GM10266 (cell line): ENCODE data around the gene TMTC4.
A peak's percentile ranks its signal among the peaks of the same experiment; 100 is the strongest.

Experiments used
- DNase-seq: peaks from one replicate; pipeline ENCODE4 v3.0.0; 2012; ENCODE audit errors: extremely low spot score
- TF ChIP-seq, protein P1 (sequence below): IDR thresholded peaks from 2 replicates; pipeline ENCODE4 v1.5.1; 2012; ENCODE audit warnings: mild to moderate bottlenecking, low read depth; ENCODE audit not compliant: control insufficient read depth, insufficient read depth; ENCODE audit errors: missing control alignments

TMTC4 gene

DNA sequence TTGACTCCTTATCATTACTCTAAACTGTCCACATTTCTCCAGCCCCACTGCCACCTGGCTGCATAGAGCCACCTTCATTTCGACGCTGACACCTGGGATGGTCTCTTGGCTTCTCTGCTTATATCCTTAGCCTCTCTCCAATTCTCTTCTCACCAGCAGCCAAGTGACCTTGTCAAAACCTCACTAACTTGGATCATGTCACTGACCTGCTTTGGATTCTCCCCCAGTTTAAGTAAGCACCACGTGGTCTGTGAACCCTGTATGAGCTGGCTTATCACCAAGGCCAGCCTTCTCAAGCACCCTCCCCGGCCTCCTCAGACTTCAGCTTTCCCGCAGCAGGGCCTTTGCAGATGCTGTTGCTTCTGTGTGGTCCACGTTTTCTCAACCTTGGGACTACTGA, 73.7 kb downstream of the TMTC4 start:
- TF ChIP-seq, protein P1, sequence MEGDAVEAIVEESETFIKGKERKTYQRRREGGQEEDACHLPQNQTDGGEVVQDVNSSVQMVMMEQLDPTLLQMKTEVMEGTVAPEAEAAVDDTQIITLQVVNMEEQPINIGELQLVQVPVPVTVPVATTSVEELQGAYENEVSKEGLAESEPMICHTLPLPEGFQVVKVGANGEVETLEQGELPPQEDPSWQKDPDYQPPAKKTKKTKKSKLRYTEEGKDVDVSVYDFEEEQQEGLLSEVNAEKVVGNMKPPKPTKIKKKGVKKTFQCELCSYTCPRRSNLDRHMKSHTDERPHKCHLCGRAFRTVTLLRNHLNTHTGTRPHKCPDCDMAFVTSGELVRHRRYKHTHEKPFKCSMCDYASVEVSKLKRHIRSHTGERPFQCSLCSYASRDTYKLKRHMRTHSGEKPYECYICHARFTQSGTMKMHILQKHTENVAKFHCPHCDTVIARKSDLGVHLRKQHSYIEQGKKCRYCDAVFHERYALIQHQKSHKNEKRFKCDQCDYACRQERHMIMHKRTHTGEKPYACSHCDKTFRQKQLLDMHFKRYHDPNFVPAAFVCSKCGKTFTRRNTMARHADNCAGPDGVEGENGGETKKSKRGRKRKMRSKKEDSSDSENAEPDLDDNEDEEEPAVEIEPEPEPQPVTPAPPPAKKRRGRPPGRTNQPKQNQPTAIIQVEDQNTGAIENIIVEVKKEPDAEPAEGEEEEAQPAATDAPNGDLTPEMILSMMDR: no peak
- DNase-seq: no peak

DNA sequence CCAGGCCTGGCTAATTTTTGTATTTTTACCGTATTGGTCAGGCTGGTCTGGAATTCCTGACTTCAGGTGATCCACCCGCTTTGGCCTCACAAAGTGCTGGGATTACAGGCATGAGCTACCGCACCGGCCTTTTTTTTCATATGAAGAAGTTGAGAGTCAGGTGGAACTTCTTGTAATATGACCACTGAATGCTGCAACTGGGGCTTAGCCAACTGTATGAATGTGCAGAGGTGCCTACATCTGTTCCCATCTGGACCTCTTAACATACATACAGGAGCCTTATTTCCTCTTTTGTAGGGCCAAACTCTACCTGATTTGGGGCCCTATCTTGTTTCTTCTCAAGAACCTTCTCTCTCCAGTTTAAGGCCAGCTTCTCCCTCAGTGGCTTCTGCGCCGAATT, 74.1 kb downstream of the TMTC4 start:
- DNase-seq: no peak
- TF ChIP-seq, protein P1: no peak

DNA sequence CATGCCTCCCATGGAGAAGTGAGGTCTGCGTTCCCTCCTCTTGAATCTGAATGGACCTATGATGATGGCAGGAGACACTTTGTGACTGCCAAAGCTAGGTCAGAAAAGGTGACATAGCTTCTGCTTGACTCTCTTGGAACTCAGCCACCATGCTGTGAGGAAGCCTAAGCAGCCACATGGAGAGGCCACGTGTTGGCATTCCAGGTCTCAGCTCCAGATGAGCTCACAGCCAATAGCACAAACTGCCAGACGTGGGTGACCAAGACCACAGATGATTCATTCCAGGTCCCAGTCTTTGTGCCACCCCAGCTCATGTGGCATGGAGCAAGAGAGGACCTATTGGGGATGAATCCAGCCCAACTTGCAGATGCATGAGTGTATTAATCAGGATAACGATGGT, 77.3 kb downstream of the TMTC4 start:
- TF ChIP-seq, protein P1: no peak
- DNase-seq: no peak

DNA sequence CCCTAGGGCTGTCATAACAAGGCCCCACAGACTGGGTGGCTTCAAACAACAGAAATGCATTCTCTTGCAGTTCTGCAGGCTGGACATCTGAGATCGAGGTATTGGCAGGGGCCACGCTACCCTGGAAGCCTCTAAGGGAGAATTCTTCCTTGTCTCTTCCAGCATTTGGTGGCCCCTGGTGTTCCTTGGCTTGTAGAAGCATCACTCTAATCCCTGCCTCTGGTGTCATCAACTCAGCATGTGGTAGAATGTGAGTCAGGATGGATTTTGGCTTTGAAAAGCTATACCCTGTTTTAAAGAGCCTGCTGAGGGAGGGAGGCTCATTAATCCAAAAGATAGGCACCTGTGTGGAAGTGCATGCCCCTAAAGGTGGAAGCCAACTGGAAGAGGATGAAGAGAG, 78.1 kb downstream of the TMTC4 start:
- DNase-seq: no peak
- TF ChIP-seq, protein P1: no peak

DNA sequence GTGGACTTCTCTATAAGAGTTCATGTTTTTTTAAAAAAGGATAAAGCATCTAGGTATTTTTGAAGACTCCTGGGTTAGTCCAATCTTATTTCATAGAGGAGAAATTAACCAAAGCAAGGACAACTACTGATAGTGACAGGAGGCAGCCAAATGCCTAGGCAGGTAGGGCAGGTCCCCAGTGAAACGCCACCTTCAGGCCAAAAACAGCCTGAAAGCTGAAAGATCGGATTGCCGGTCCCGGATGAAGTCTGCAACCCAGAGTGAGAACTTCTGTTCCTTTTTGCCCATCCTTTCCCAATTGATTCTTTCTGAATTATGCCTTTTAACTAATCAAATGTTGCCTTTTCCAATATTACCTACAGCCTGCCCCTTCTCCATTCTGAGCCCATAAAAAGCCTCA, 79.9 kb downstream of the TMTC4 start:
- no peak for DNase-seq
- TF ChIP-seq, protein P1: peak; percentile 27

DNA sequence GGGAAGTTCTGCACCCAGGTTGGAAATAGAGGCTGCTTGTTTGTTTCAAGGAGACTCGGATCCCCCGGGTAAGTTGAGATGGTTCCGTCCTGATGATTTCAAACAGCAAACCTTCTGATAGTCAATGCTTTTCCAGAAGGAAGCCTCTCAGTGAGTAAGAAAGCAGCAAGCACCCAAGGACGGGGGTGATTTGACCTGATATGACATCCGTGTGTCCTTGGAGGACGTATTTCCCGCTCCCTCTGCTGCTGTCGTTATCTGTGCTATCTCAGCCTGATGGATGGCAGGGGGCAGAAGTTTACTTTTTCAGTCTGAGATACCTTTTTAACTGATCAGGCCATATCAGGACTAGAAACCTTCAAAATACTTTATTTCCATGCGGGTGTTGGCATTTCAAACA, 80.3 kb downstream of the TMTC4 start:
- no peak for DNase-seq

DNA sequence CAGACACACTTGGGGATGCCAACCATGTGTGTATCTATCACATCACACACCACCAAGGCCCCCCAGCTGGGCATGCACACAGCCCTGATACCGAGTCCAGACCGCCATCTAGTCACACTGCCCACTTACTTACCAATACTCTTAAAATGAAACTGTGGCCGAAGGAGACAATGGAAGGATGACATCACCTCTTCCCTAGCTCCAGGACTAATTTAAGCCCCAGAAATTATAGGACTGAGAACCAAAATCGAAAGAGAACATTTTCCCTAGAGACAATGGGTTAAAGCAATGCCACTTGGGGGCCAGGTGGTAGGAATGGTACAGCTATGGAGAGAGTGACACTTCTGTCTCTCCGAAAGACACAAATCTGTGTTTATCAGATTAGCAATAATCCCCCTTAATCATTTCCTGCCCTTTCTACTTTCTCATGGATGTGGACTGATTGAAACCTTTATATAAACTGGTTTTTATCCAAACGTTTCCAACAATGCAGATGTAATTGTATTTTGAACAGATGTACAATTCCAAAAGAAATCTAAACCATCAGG, 85.3 kb downstream of the TMTC4 start:
- no peak for DNase-seq
- TF ChIP-seq, protein P1: no peak

More for the DNA sequence above, 80.3 kb downstream of the TMTC4 start:
- TF ChIP-seq, protein P1: no peak
